NCI-H2196 treated with DMSO at 0.1 percent for 48 hours (cell line): Measurements from ENCODE around the gene ATL2.
A peak's percentile ranks its signal among the peaks of the same experiment; 100 is the strongest.
"Not testable (repeated sequence)": the region's sequence is repeated elsewhere in the genome, so short reads cannot be mapped to it uniquely, and the experiment has no call there.

Experiments used
- DNase-seq: peaks from one replicate; lab custom pipeline; 2025; ENCODE audit not compliant: unreplicated experiment; lab: John Stamatoyannopoulos, UW

ATL2 gene

DNA sequence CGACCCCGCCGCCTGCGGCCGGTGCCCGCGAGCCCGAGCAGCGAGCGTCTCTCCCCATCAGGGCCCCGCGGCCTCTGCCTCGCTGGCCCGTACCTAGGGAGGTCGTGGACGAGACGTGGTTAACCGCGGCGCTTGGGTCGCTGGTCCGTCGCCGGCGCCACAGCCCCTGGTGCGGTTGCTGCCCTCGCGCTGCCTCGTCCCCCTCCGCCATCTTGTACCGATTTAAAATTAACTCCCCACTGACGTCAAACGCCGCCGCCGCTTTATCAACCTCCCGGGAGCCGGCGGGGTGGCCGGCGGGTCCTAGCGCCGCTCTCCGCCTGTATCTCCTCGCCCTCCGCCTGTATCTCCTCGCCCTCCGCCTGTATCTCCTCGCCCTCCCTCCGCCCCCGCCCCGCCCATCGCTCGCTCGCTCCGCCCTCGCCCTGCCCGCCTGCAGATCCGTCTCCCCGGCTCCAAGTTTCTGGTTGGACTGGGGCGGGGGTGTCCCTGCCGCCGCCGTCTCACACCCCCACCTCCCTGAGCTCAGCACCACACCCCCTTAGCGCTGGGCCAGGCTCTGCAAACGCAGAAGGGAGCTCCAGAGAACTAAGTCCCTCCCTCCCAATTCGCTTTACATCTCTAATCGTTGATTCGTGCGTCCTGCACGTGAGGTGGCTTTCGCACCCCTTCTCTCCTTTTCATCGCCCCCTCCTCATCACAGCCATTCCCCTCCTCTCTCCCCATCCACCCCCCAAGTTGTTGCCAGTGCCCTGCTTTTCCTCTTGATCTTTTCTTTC, at the start of gene ATL2:
Gene ATL2, minus strand, starts transcription at position 224 of the 779 bp plus-strand sequence. Its CDS starts 13 bp downstream, at position 211.
- DNase-seq: peak; percentile 87

DNA sequence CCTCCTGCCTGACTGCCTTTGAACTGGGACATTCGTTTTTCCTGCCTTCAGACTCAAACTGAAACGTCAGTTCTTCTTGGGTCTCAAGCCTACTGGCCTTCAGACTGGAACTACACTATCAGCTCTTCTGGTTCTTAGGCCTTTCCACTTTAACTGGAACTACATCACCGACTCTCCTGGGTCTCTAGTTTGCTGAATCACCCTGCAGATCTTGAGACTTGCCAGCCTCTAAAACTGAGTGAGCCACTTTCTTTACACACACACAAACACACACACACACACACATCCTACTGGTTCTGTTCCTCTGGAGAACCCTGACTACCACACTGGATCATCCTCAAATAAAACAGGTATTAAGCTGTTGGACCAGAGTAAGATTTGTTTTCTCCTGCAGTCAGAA, 46.7 kb upstream of the ATL2 start:
- no peak for DNase-seq

DNA sequence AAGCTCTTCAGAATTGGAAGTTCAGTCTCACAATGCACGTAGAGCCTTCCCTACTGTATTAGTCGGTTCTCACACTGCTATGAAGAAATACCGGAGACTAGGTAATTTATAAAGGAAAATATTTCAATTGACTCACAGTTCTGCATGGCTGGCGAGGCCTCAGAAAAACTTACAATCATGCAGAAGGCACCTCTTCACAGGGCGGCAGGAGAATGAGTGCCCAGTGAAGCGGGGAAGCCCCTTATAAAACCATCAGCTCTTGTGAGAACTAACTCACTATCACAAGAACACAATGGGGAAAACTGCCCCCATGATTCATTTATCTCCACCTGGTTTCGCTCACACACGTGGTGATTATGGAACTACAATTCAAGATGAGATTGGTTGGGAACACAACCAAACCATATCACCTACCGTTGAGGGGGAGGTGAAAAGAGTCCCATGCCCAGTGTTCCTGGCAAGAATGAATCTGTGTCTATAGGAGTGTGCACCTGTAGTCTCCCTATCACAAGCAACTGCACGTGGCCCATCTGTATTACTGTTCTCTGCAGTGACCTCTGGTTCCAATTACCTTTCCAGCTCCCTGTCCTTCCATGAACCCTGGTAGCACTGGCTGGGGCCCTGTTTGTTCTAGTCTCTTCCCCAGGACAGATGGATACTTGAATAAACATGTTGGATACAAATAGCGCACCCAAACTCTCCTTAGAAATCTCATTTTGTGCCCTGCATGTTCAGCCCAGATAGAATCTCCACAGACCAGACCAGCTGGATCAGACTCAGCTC, 44.4 kb upstream of the ATL2 start:
- no peak for DNase-seq

DNA sequence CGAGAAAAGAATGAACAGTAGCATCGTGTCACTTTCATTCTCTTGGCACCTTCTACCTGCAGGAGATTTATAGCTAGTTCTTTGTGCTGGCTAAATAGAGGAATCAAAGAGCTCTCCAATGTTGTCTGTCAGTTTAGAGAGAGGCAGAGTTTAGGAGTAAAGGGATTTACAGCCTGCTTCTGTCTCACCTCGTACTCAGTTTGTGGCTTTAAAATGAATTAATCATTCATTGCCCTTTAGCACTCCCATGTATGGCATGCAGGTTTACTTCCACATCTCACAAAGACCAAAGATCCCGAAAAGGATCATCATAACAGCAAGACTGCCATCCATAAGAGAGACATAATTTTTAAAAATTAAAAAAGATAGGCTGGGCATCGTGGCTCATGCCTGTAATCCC, 42.4 kb upstream of the ATL2 start:
- DNase-seq: no peak

DNA sequence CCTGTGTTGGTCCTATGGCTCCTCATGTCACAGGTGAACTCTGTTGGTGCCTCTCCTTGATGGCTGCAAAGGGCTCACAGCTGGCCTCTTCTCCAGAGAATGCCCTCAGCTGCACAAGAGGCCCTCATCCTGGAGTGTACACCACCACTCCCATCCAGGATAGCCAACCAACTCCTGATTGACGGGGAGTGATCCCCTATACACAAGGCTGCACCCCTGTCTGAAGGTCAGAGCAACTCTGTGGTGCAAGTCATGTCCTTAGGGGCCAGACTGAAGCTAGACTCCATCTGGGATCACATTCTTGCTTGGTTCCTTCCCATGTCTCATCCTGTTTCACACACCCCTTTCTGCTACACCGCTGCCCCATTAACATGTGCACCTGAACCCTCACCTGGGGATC, 41.7 kb upstream of the ATL2 start:
- DNase-seq: no peak

DNA sequence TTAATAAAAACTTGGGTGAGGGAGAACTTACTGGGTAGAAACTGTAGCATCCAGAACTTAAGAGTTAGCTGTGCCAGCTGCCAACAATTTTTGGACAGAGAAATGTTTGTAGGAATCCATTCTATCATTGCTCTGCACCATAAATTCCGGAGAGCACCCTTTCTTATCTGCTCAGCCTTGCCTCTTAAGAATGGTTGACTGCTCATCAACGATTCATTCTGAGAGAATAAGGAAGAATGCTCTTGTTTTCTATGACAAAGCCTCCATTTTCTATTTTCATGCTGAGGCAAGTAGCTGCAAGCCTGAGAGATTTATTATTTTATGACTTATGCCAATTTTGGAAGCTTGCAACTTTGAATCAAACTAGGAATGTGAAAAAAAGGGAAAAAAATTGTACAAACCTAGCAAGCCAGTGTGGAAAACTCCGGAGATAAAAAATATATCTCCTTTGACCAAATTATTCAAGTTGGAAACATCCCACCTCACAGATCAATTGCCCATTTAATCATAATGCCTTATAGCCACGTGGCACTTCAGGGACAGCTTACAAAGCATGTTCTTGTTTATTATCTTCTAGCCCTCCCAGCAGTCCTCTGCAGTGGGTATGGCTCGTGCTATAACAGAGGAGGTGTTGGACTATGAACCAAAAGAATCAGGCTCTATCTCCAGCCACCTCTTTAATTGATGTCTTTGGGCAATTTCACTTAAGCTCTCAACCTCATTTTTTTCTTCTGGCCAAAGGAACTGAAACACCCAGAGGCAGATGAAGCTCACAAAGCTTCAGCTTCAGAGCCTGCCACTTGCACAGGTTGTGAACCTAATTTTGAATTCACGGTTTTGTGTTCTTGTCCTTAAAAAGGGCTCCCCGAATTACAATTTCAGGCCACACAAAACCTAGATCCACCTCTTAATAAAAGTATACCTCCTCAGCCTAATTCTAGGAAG, 40.9 kb upstream of the ATL2 start:
- DNase-seq: no peak

DNA sequence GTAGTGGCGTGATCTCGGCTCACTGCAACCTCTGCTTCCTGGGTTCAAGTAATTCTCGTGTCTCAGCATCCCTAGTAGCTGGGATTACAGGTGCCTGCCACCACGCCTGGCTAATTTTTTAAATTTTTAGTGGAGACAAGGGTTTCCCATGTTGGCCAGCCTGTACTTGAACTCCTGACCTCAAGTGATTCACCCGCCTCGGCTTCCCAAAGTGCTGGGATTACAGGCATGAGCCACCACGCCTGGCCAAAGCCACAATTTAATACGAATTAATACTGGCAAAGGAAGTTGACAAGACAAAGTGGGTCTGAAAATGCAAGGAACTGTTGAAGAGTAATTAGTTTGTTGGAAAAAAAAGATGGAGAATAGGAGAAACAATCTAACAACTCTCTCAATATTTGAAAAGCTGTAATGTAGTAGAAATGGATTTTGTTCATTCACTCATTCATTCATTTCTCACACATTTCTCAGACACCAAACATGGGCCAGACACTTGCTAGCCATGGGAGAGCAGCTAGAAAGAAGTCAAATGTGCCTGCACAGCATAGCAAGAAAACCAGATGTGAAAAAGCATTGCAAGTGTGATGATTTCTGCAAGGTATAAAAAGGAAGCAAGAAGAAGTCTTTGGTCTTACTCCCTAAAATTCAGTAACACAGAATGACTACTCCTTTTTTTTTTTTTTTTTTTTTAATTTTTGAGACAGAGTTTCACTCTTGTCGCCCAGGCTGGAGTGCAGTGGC, 39.4 kb upstream of the ATL2 start:
- DNase-seq: no peak

DNA sequence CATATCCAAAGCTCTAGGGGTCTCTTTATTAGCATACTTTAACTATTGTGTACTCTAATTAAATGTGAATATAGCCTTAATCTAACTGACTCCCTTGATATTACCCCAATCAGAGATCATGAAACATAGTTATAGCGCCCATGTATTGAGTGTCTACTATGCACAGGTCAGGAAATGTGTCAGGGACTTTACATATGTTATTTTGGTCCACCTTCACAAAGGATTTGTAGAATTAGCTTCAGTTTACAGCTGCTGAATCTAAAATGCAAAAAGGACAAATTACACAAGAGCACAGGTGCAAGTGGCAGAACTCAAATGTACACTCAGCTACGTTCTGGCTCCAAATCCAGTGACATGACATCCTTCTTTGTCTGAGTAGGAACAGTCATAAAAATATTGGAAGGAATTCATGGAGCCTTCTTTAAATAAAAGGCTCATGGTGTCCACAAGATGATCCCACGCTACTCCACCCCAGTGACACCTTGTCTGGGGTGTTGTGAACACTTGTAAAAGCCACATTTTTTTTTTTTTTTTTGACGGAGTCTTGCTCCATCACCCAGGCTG, 38.7 kb upstream of the ATL2 start:
- DNase-seq: no peak

DNA sequence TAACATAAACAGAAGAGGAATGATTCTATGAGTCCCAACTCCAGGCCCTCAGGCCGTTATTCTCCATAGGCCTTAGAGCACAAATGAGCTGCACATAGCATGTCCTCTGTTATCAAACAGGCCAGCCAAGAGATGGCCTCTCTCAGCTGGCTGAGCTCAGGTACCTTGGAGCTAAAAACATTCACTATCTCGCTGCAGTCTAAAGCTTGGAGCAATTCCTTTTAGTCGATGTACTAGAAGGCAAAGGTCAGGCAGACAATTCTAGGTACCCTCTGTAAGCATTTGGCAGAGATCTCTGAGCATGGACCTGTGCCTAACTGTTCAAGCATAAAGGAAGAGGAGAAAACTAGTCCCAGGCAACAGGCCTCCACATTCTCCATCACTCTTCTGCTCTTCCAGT, 38.0 kb upstream of the ATL2 start:
- no peak for DNase-seq

DNA sequence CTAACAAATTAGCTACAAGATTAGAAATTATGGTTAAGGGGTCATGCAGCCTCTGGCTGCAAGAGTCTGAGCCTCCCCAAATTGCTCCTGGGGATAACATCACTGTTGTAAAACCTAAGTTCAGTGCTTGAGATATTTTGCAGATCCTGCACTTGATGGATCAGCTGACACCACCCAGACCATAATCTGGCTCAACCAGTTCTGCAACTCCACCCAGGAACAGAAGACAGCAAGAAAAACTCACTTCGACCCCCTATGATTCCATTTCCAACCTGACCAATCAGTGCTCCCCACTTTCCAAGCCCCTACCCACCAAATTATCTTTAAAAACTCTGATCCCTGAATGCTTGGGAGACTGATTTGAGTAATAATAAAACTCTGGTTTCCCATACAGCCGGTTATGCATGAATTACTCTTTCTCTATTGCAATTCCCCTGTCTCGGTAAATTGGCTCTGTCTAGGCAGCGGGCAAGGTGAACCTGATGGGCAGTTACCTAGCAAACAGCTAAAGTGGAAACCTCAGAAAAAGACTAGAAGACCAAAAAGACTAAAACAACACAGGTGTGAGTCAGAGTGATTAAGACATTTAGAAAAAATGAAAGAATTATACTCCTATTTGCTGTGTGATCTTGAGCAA, 35.3 kb upstream of the ATL2 start:
- not testable (repeated sequence) for DNase-seq

DNA sequence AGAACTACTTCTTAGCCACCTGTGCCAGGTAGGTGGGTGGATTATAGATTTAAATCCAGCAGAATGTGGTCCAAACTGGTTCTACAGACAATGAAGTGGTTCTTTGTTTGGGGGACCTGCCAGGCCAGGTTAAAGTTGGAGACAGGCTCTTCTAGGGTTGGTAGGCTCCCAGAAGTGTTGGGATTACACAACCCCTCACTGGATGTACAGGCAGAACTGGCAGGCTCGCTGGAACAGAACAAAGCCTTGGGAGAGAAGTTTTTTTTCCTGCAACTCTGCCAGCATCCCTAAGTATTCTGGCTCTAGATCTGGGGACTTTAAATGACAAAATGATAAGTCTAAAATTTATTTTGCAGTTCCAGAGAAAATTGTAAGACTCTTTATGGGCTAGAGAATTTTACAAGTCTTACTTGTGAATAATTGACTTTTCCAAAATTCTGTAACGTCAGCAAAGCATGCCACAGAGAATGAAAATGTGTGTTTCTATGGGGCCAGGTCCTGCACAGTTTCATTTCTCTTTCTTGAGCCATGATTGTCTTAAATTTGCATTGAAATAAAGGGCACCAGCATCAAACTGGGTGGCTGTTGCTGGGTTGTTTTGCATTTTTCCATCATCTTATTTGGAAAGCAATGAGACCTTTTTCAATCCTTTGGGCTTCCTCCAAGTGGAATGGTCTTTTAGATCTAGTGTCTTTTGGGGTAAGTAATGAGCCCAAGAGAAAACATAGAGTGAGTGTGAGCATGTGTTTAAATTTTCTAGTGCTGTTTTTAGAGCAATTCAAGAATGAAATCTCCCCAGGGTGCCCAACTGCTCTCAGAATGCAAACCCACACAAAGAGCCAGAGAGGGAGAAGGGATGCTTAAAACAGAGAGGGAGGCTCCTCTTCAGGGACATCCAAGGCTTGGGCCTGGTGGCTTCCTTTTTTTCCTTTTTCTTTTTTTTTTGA, 32.4 kb upstream of the ATL2 start:
- DNase-seq: no peak

DNA sequence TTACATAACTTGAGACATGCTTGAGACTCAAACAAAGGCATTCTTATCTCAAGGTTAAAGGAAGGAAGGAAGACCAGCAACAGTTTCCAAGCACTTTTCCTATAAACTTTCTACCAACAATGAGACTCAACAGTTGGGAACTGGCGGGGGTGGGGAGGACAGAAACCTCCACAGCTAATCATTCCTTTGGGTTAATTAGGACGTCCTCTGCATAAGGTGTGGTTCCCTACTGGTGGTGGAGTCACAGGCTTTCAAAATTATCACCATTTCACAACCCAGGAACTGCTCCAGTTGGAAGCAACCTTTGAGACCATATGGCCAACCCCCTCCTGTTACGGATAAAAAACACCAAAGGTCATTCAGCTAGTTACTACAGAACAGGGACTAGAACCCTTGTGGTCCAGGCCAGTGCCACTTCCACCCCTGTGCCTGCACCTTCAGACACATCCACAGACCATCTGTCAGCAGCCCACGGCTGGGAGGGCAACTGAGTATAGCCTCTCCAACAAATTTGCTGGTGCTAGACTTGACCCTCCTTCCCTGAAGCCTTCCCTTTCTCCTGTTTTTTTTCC, 30.1 kb upstream of the ATL2 start:
- no peak for DNase-seq

DNA sequence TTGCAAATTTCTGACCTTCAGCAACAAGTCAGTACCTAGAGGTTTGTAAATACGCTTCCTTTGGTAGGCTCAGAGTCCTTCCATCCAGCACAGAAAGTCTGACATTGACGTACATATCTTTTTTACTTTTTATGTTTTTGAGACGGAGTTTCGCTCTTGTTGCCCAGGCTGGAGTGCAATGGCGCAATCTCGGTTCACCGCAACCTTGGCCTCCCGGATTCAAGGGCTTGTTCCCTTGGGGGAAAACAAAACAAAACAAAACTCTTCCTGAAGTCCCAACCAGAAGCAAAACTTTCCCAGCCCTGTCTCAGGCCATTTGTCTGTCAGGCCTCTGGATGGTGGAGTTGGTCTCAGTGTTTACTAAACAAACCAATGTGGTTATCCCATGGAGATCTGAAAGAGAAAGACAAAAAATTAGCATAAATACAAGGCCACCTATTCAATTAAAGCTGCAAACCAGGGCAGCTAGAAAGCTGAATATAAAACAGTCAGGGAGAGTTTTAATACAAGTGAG, 29.6 kb upstream of the ATL2 start:
- DNase-seq: no peak

DNA sequence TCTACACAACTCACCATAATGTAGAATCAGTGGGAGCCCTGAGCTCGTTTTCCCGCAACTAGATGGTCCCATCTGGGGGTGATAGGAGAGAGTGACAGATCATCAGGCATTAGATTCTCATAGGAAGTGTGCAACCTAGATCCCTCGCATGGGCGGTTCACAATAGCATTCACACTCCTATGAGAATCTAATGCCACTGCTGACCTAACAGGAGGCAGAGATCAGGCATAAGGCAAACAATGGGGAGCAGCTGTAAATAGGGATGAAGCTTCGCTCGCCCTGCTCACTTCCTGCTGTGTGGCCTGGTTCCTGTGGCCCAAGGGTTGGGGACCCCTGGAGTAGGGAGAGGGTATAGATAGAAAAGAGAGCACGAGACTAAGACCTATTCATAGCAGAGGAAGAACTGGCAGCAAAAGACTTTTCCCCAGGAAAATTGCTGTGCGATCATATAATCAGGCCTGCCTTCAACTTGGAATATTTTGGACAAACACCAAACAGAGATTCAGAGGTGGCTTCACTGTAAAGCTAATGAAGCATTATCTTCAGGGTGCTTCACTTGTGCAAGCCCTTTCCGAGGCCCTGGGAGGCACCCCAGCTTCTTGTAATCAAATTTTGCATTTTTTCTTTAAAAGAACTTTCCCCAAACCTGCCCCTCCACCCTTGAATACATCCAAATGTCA, 29.0 kb upstream of the ATL2 start:
- no peak for DNase-seq

DNA sequence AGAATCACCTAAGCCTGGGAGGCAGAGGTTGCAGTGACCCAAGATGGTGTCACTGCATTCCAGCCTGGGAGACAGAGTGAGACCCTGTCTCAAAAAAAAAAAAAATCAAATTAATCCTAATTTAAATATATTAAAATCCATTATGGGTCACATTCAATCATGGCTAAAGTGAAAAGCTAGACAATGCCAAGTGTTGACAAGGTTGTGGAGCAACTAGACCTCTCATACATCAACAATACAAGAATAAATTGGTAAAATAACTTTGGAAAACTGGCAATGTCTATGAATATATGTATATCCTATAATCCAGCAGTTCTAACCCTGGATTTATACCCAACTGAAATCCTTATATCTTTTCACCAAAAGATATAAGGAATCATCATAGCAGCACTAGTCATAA, 23.4 kb upstream of the ATL2 start:
- DNase-seq: no peak

DNA sequence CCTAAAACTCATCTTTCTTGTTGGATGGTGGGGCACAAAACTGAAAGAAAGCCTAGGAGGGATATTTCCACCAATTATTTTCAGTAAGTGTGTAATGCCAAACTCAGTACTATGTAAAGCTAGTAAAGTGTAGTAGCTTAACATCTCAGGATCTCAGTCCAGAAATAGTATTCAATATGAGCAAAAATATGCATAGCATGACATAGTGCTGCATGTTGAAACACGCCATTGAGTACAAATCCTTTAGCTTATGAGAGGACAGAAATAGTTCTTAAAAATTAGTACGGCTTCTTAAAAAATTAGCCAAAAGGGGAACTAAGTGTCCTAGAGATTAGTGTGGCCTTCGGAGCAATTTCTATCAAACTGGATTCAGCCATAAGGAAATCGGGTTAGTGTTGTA, 21.7 kb upstream of the ATL2 start:
- no peak for DNase-seq

DNA sequence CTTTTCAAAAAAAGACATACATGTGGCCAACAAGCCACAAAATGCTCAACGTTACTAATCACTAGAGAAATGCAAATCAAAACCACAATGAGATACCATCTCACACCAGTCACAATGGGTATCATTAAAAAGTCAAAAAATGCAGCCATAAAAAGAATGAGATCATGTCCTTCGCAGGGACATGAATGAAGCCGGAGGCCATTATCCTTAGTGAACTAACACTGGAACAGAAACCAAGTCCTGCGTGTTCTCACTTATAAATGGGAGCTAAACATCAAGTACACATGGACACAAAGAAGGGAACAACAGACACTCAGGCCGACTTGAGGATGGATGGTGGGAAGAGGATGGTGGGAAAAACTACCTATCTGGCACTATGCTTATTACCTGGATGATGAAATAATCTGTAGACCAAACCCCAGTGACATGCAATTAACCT, 17.8 kb upstream of the ATL2 start:
- no peak for DNase-seq

DNA sequence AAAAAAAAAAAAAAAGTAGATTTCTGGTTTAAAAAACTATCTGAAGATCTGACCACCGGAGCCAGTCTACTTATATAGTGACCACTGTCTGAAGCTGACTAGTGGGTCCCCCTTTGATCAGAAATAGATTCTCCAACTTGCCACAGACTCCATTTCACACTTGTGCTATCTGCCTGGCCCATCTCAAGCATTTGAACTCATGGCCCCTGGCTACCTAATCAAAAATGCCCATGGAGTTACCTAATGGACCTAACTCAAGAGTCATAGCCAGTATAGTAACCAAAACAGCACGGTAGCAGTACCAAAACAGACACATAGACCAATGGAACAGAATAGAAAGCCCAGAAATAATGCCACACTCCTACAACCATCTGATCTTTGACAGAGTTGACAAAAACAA, 17.0 kb upstream of the ATL2 start:
- no peak for DNase-seq
